ENCODE results near the gene KLHL30. TPM values are rescaled to one million over a fixed set of nuclear protein-coding genes. Genes with fewer than 3 reads are reported as not detected.
A peak's percentile ranks its signal among the peaks of the same experiment; 100 is the strongest.

The KLHL30 gene
- total RNA-seq, 4 donors from 2014 or later: 0.14 to 5.6 TPM; not detected in 2

DNA sequence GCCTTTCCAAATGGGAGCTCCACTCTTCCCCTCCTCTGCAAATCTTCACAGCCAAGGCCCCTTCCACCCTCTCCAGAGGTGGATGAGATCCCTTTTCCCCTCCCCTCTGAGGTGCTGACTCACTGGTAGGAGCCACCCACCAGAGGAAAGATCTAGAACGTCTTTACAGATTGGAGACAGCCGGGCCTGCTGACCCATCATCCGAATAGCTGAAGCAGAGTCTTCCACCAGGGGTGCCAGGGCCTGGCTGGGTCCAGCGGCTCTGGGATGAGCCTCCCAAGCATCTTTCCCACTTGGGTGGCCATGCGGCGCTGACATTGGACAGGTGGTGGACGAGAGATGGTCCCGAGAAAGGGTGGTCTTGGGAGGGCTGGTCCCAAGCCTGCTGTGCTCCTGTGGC is 29.3 kb downstream of the KLHL30 start:
- no peak overlapping the region for H3K27ac ChIP-seq
- TF ChIP-seq, protein P1, sequence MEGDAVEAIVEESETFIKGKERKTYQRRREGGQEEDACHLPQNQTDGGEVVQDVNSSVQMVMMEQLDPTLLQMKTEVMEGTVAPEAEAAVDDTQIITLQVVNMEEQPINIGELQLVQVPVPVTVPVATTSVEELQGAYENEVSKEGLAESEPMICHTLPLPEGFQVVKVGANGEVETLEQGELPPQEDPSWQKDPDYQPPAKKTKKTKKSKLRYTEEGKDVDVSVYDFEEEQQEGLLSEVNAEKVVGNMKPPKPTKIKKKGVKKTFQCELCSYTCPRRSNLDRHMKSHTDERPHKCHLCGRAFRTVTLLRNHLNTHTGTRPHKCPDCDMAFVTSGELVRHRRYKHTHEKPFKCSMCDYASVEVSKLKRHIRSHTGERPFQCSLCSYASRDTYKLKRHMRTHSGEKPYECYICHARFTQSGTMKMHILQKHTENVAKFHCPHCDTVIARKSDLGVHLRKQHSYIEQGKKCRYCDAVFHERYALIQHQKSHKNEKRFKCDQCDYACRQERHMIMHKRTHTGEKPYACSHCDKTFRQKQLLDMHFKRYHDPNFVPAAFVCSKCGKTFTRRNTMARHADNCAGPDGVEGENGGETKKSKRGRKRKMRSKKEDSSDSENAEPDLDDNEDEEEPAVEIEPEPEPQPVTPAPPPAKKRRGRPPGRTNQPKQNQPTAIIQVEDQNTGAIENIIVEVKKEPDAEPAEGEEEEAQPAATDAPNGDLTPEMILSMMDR (IDR thresholded peaks at IDR 0.05): no peak
- TF ChIP-seq POLR2A (IDR thresholded peaks at IDR 0.05) (no peak), EP300 (IDR thresholded peaks at IDR 0.05; ENCODE audit: low read depth) (no peak), POLR2AphosphoS5 (IDR thresholded peaks at IDR 0.05) (no peak)
- no peaks in the 10 kb centered on the region for H3K9me3 ChIP-seq
- DNase-seq: no peak
- H3K36me3 ChIP-seq: peaks cover 0 to 25% (median 8%) of the 10 kb centered on the region in 4 donors
- peaks cover 18% of the 10 kb centered on the region for H3K27me3 ChIP-seq
- 83% methylated on average over 8 of the region's 8 CpGs; no CpG with 5 or more reads in 1 of the 2 donors for WGBS, 2 donors (ENCODE audit: low coverage in 1 of 2)
- in situ Hi-C loops (cut with MboI; ENCODE audit: low pct_ligation_motif_present in 1 of 4, low pct_unique_long_range_greater_than_20kb in 1 of 4, low sequenced_read_pairs in 3 of 4): no loop called here
- H3K4me3 ChIP-seq: no peak overlapping the region
- intact Hi-C loops (cut with DNase I; ENCODE audit: low total_unique reads): no loop called here
- peaks cover 4 to 26% (median 20%) of the 10 kb centered on the region in 4 donors for H3K4me1 ChIP-seq

DNA sequence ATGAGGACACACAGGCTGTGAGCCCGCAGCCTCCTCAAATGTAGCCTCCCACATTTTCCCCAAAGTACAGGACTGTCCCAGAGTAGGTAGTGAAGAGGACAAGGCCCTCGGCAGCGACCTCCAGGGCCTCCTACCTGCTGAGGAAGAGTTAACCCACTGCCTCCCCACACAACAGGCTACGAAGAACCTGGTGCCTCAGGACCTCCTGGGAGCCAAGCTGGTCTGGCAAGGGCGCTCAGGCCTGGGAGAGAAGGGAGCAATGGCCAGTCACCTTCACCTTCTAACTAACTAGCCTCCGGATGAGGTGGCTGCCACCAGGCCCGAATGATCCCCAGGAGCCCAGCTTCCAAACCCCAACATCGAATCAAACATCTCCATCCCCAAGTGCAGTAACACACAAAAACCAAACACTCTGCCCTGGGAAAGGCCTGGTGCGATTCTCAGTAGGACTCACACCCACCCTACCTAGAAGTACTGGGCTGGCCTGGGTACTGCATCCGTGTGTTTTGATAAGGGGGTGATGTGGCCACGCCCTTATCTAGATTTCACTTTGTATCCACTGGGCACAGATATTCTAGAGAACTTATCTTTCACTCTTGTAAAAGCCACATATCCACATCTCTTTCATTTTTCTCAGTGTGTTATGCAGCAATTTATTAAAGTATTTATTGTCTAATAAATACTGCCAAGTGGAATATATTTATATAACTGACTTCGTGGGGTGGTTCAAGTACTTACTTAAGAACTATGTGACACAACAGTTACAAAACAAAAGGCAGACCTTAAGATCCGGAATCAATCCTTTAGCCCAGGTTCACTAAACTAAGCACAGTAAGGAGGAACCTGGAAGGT is 30.0 kb downstream of the KLHL30 start:
- Histone ChIP-seq H3K4me1 (peaks cover 4 to 24% (median 19%) of the 10 kb centered on the region in 4 donors), H3K27ac (peak overlapping the region; percentile 46 to 74 (median 58)), H3K27me3 (peaks cover 11% of the 10 kb centered on the region), H3K9me3 (no peaks in the 10 kb centered on the region), H3K36me3 (peaks cover 0 to 25% (median 11%) of the 10 kb centered on the region in 4 donors), H3K4me3 (no peak overlapping the region)
- intact Hi-C loops (cut with DNase I; ENCODE audit: low total_unique reads) (no loop called here), in situ Hi-C loops (cut with MboI; ENCODE audit: low pct_ligation_motif_present in 1 of 4, low pct_unique_long_range_greater_than_20kb in 1 of 4, low sequenced_read_pairs in 3 of 4) (no loop called here)
- TF ChIP-seq EP300 (IDR thresholded peaks at IDR 0.05; ENCODE audit: low read depth) (no peak), POLR2AphosphoS5 (IDR thresholded peaks at IDR 0.05) (no peak), POLR2A (IDR thresholded peaks at IDR 0.05) (no peak)
- TF ChIP-seq, protein P1 (IDR thresholded peaks at IDR 0.05): no peak
- 76 to 91% methylated on average over 5 to 13 of the region's 13 CpGs for WGBS, 2 donors (ENCODE audit: low coverage in 1 of 2)
- no peak for DNase-seq

DNA sequence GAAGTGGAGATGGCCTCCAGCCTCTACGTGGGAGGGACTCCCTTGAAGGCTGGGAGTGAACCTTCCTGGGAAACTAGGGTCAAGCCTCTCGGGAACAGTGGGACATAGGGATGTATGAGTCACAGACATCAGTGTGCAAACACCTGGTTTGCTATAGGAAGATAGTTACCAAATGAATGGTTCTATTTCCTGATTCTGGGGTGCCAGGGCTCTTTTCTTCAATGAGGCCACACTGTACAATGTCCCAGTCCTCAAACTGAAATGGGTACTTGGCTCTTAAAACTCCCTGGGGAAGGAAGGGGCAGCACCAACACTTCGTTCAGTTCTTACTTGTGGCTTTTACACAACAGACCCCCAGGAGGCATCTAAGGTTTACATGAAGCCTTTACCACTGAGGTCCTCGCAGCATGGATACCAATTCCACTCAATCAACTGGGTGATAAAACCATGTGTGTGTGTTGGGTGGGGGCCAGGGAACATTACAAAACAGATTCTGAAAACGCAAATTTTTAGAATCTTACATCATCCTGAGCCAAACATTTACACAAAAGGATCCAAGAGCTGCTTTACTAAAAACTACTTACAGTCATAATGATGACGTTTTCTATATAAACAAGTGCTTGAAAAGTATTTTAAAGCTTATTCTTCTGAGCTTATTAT is 30.7 kb downstream of the KLHL30 start:
- peaks cover 0 to 25% (median 11%) of the 10 kb centered on the region in 4 donors for H3K36me3 ChIP-seq
- peaks cover 4% of the 10 kb centered on the region for H3K27me3 ChIP-seq
- in situ Hi-C loops (cut with MboI; ENCODE audit: low pct_ligation_motif_present in 1 of 4, low pct_unique_long_range_greater_than_20kb in 1 of 4, low sequenced_read_pairs in 3 of 4): no loop called here
- peak overlapping the region; percentile 55 to 74 (median 67) for H3K27ac ChIP-seq
- TF ChIP-seq POLR2A (IDR thresholded peaks at IDR 0.05): no peak
- TF ChIP-seq POLR2AphosphoS5 (IDR thresholded peaks at IDR 0.05): peak in 1 of 3 donors; percentile 40
- 38 to 48% methylated on average over 2 to 6 of the region's 6 CpGs for WGBS, 2 donors (ENCODE audit: low coverage in 1 of 2)
- intact Hi-C loops (cut with DNase I; ENCODE audit: low total_unique reads): no loop called here
- no peak for DNase-seq
- peaks cover 4 to 18% (median 12%) of the 10 kb centered on the region in 4 donors for H3K4me1 ChIP-seq
- no peaks in the 10 kb centered on the region for H3K9me3 ChIP-seq
- no peak overlapping the region for H3K4me3 ChIP-seq

DNA sequence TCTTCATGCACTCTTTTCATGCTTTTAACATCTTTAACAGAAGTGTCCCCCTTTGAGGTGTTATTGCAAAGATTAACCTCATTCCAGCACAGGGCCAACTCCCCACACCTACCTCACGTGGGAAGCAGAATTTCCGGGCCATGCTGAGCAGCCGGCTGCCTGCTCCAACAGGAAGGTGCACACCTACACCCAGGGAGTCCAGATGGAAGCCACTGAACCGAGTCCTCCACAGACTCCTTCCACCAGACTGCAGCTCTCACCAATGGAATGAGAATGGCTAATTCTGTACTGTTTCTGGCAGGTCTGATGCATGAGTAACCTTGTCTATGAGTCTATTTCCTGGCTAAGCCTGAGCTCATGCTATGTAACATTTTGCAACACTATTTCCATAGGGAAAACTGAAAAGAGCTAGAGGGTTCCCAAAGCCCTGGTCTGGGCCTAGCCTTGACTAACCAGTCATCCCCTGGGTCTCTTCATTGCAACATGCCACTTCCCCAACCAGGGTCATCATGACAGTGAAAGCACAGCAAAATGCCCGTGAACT is 31.3 kb downstream of the KLHL30 start:
- Histone ChIP-seq H3K4me1 (peaks cover 4 to 20% (median 11%) of the 10 kb centered on the region in 4 donors), H3K4me3 (no peak overlapping the region), H3K27me3 (no peaks in the 10 kb centered on the region), H3K9me3 (no peaks in the 10 kb centered on the region), H3K36me3 (peaks cover 0 to 25% (median 11%) of the 10 kb centered on the region in 4 donors), H3K27ac (peak overlapping the region; percentile 44 to 74 (median 67))
- 45 to 71% methylated on average over 2 to 5 of the region's 5 CpGs for WGBS, 2 donors (ENCODE audit: low coverage in 1 of 2)
- DNase-seq: no peak
- no peak for TF ChIP-seq EP300 (IDR thresholded peaks at IDR 0.05; ENCODE audit: low read depth)
- TF ChIP-seq POLR2AphosphoS5 (IDR thresholded peaks at IDR 0.05): peak in 1 of 3 donors; percentile 29
- intact Hi-C loops (cut with DNase I; ENCODE audit: low total_unique reads): no loop called here
- in situ Hi-C loops (cut with MboI; ENCODE audit: low pct_ligation_motif_present in 1 of 4, low pct_unique_long_range_greater_than_20kb in 1 of 4, low sequenced_read_pairs in 3 of 4): no loop called here

Measured in transverse colon (tissue), 4 donors.